Middle frontal gyrus (tissue), 1 donor: ENCODE measurements around the gene BTAF1.
"Not testable (repeated sequence)": the region's sequence is repeated elsewhere in the genome, so short reads cannot be mapped to it uniquely, and the experiment has no call there.

Experiments used
- DNase-seq: peaks from one replicate; pipeline ENCODE4 v3.0.0-alpha.2; 2015; ENCODE audit warnings: low spot score; ENCODE audit errors: extremely low spot score

Gene BTAF1

DNA sequence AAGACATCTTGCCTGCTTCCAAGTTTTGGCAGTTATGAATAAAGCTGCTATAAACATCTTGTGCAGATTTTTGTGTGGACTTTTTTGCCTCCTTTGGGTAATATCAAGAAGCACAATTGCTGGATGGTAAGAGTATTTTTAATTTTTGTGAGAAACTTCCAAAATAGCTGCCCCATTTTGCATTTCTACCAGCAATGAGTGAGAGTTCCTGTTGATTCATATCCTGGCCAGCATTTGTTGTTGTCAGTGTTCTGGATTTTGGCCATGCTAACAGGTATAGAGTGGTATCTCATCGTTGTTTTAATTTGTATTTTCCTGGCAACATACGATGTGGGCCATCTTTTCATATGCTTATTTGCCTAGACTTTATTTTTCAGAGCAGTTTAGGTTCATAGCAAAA is 53.9 kb downstream of the BTAF1 start:
- no peak for DNase-seq

GRCh38 chr10:91978585-91978984 is 55.0 kb downstream of the BTAF1 start:
- DNase-seq, result no peak

DNA sequence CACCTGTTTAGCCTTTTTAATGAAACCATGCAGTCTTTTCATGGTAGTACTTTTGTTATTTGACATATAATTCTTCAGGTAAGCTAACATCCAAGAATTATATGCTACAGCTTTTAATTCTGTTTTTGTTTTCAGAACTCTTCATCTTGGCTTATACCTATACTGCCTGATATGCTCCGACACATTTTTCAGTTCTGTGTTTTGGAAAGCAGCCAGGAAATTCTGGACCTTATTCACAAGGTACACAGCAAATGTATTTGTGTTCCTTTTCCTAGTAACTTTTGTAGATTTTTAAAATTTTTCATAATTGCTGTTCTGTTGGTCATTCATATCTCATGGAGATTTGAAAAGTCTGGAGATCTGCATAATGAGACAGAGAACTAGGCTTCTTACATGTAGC is 56.7 kb downstream of the BTAF1 start:
- no peak for DNase-seq

DNA sequence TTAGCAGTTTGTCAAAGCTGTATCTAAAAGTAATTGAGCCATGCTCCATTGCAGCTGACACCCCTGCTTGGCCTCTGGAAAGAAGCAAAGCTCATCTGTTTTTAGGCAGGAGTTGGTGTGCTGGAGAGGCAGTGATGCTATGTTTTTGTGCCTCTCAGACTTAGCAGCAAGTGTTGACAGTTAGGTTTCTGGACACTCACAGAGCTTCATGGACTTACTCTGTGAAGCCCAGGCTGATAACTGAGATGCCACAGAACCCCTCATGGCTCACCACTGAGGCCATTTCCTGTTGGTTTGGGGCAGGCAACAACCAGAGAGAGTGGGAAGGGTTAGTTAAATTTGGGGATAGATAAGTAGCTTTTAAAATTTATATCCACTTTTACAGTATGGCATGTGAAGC is 59.8 kb downstream of the BTAF1 start:
- DNase-seq, result no peak

DNA sequence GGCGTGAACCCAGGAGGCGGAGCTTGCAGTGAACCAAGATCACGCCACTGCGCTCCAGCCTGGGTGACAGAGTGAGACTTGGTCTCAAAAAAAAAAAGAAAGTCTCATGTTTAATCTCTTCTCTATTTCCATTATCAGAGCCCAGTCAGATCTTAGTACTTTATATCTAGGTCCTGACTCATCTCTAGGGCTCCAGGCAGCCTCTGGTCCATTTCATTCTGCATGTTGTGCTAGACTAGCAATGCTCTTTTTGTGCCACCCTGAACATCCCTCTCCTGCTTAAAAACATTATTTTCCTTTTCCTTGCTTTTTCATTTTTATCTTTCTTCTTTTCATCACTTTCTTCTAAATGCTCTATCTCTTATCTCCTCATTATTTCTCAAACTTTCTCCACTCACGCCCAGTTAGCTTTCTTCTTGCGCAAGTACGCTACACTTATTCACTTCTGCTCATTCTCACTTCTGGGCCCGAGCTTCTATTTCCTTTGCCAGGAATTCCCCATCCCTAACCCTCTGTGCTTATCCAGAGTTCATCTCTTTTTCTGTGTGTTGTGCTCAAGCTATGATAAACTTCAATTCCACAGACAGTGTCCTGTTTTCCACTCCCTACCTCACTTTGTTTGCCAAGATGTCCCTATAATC is 63.9 kb downstream of the BTAF1 start:
- DNase-seq, result no peak

GRCh38 chr10:91992031-91992430 is 68.5 kb downstream of the BTAF1 start:
- DNase-seq, result no peak

- DNase-seq, result no peak
Observed at GRCh38 chr10:91996266-91996665, 72.7 kb downstream of the BTAF1 start.

- no peak for DNase-seq
Observed at GRCh38 chr10:92001581-92001980, 78.0 kb downstream of the BTAF1 start.

DNA sequence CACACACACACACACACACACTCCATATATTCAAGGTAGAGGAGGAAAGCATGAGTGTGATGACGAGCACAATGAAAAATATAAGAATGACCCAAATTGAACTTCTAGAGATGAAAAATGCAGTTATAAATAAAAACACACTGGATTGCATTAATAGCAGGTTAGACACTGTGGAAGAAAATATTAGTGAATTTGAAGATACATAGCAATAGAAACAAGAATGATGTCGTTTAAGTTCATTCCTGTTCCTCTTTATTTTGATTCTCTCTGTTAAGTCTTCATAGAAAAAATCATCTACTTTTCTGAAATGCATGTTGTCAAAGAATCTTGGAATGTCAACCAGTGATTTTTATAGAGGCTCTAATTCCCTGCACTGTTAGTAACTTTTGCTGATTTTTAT is 78.4 kb downstream of the BTAF1 start:
- DNase-seq, result no peak

GRCh38 chr10:92003258-92003657 is 79.7 kb downstream of the BTAF1 start:
- no peak for DNase-seq

GRCh38 chr10:92005978-92006377 is 82.4 kb downstream of the BTAF1 start:
- DNase-seq, result no peak

DNA sequence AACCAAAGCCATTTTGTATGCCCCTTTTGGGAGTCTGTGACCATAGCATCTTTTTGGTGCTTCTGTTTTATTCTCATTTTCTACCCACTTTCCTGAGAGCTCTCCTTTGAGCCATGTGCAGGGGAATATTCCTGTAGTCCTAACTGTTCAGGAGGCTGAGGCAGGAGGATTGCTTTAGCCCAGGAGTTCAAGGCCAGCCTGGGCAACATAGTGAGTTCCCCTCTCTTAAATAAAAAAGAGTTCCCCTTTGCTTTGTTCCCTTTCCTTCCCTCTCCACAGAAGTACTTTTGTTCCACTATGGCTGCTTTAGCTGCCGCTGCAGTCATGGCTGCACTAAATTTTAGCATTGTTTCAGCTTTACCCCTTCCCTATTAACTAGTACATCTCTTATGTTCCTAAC is 85.9 kb downstream of the BTAF1 start:
- no peak for DNase-seq

DNA sequence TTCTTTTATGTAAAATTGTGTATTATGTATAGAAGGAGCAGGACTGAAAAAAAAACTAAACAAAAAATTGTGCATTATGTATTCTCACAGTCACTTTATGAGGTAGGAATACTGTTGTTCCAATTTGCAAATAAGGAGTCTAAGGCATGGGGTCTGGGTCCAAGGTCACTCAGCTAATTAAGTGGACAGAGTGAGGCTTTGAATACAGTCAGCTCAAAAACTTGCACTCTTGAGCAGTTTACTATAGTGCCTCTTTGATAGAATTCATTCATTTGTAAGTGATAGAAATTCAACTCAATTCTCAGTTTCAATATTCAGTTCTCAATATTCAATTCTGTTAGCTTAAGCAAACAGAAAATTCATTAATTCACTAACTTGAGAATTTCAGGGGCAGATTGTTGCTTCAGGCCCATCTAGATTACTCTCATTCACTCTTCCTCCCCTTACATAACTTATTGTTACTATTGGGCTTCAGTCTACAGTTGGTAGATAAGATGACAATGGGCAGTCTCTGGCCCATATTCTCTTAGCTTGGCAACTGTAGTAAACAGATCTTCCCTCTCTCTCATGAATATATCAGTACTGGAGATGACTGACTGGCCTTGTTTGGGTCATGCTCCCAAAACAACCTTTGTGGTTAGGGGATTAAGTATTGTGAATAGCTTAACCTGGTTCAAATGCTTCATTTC is 86.6 kb downstream of the BTAF1 start:
- no peak for DNase-seq

DNA sequence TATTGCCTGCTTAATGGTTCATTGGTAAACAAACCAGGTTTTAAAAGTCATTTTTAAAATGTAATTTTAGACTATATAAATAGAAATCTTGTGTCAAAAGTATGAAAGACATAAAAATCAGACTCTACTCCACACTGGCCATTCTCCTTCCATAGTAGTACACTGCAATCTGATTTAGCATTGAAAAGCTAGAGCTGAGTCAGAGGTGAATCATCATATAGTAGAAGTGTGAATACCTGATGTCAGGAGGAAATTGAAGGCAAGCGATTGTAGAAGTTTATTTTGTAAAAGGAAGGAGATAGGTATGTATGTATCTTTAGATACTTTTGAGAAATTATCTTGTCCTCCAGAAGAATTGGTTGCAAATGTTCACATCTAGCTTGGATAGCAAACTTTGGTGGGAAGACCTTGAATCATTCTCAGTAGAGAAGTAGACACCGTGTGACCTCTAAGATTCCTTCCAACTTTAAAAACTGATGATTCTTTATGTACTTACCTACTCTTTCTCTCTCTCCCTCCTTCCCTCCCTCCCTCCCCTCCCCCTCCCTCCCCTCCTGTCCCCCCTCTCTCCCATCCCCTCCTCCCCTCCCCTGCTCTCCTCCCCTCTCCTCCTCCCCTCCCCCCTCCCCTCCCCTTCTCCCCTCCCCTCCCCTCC is 88.1 kb downstream of the BTAF1 start:
- no peak for DNase-seq

DNA sequence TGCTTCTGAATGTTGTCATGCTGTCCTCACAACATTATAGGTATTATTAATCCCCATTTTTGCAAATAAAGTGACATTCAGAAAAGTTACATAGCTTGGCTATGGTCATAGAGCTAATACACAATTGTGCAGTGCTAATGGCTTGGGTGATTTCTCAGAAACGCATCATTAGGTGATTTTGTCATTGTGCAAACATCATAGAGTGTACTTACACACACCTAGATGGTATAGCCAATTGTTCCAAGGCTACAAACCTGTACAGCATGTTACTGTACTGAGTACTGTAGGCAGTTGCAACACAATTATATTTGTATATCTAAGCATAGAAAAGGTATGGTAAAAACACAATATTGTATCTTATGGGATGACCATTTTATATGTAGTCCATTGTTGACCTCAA is 91.0 kb downstream of the BTAF1 start:
- no peak for DNase-seq

DNA sequence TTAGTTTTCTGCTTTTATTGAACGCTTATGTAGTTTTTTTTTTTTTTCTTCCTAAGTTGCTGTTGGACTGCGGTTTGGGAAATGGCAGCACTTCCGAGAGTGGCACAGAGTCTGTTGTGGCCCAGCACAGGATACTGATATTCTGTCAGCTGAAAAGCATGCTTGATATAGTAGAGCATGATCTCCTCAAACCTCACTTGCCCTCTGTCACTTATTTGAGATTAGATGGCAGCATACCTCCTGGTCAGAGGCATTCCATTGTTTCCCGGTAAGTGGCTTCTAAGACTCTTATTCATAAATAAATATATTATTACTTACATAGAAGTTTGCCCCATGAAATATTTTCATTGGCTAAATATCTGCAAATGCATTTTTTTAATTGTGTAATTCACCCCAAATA is 101.1 kb downstream of the BTAF1 start:
- DNase-seq, result no peak

DNA sequence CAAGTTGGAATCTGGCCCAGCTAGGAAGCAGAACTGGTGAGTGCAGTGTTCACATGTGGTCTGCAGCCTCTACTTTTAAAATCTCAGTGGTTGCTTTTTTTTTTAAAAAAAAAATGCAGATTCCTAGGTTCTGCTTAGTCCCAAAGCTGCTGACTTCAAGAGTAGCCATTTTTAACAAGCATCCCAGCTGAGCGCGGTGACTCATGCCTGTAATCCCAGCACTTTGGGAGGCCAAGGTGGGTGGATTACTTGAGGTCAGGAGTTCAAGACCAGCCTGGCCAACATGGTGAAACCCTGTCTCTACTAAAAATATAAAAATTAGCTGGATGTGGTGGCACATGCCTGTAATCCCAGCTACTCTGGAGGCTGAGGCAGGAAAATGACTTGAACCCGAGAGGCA is 101.8 kb downstream of the BTAF1 start:
- not testable (repeated sequence) for DNase-seq

GRCh38 chr10:92027141-92027540 is 103.6 kb downstream of the BTAF1 start:
- no peak for DNase-seq

GRCh38 chr10:92031580-92031979 is 108.0 kb downstream of the BTAF1 start:
- no peak for DNase-seq

DNA sequence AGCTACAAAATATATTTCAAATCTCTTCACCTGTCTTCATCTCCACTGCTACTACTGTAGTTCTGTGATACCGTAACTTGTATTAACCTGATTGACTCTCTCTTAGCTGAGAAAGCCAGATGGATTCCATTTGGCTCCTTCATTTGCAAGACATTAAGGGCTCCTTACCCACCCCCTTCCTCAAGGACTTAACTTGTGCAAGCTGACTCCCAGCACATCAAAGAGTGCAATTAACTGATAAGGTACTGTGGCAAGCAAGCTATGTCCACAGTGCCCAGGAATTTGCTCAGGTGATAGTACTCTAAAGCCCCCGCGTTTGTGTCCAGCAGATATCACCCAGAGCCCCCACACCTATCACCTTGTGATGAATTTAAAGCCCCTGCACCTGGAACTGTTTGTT is 109.5 kb downstream of the BTAF1 start:
- DNase-seq, result not testable (repeated sequence)

- no peak for DNase-seq
Observed at GRCh38 chr10:92038949-92039348, 115.4 kb downstream of the BTAF1 start.

- no peak for DNase-seq
Observed at GRCh38 chr10:92042541-92042940, 119.0 kb downstream of the BTAF1 start.

DNA sequence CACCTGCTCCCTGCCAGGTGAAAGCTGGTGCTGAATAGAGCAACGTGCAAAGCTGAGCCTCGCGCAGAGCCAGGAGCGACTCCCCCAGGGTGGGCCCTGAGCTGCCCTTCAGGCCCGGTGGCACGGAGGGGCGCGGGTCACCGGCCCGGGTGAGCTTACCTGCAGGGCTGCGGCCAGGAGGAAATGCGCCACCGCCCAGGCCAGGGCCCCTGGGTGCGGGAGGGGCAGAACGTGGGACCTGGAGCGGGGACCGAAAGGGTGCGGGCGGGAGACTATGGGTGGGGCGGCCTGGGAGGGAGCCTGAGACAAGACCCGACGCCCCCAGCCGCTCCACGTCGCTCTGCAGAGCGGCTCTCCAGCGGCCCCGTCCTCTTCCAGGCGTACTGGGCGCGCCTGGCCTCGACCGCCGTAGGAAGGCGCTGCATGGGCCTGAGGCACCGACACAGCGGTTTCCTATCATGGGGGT is 122.1 kb downstream of the BTAF1 start:
- no peak for DNase-seq
